A549 (cell line): ENCODE results near the gene MAP3K5.

Experiments
- BCL3 ChIP-seq: fragments of >200 bp; sonication (Bioruptor Twin); formaldehyde crosslinking; IDR thresholded peaks from 3 replicates; pipeline ENCODE4 v1.6.1; 2016
- CHD2 ChIP-seq: fragments of 150-350 bp; IDR thresholded peaks from 2 replicates; pipeline ENCODE4 v1.6.1; 2014; ENCODE audit warnings: low read length; ENCODE audit not compliant: partially characterized antibody
- FOSB ChIP-seq: fragments of 250-450 bp; sonication (Bioruptor Pico); IDR thresholded peaks from 2 replicates; pipeline ENCODE4 v1.5.0; 2020; ENCODE audit warnings: mild to moderate bottlenecking, moderate library complexity
- MAZ ChIP-seq: fragments of 150-350 bp; IDR thresholded peaks from 2 replicates; pipeline ENCODE4 v1.6.1; 2014; ENCODE audit warnings: antibody characterized with exemption, low read depth, low read length, borderline replicate concordance
- NR3C1 ChIP-seq: fragments of >200 bp; sonication (Bioruptor Twin); formaldehyde crosslinking; IDR thresholded peaks from 3 replicates; pipeline ENCODE4 v1.6.1; 2017
- PHF8 ChIP-seq: fragments of 200-600 bp; sonication (generic); IDR thresholded peaks from 2 replicates; pipeline ENCODE4 v1.6.1; 2016; ENCODE audit warnings: low read depth, mild to moderate bottlenecking, antibody characterized with exemption, moderate library complexity, borderline replicate concordance
- RAD21 ChIP-seq, 2 experiments: fragments of >200 bp in 1 of 2; sonication (Bioruptor Twin) in 1 of 2; formaldehyde crosslinking in 1 of 2; IDR thresholded peaks in 1 of 2; conservative IDR thresholded peaks in 1 of 2; 2 replicates in 1 of 2; 3 replicates in 1 of 2; pipeline ENCODE4 v1.6.1; 2012 to 2018; ENCODE audit warnings: inconsistent platforms in 1 of 2
- SREBF2 ChIP-seq: fragments of 450-650 bp; IDR thresholded peaks from 2 replicates; pipeline ENCODE4 v1.6.1; 2014; ENCODE audit warnings: mild to moderate bottlenecking, moderate library complexity
- TF ChIP-seq, protein P1 (sequence below): fragments of >200 bp; sonication (Bioruptor Twin); formaldehyde crosslinking; IDR thresholded peaks from 3 replicates; pipeline ENCODE4 v1.5.1; 2016
- TF ChIP-seq, protein P2 (sequence below): fragments of 200-600 bp; sonication (generic); IDR thresholded peaks from 2 replicates; pipeline ENCODE4 v1.6.1; 2016; ENCODE audit warnings: antibody characterized with exemption, mild to moderate bottlenecking, moderate library complexity
- TF ChIP-seq, protein P3 (sequence below): fragments of 450-650 bp; IDR thresholded peaks from 2 replicates; pipeline ENCODE4 v1.6.1; 2014; ENCODE audit warnings: antibody characterized with exemption

GRCh38 chr6:136526937-136527336, 265.3 kb downstream of the MAP3K5 start:
- TF ChIP-seq, protein P1, sequence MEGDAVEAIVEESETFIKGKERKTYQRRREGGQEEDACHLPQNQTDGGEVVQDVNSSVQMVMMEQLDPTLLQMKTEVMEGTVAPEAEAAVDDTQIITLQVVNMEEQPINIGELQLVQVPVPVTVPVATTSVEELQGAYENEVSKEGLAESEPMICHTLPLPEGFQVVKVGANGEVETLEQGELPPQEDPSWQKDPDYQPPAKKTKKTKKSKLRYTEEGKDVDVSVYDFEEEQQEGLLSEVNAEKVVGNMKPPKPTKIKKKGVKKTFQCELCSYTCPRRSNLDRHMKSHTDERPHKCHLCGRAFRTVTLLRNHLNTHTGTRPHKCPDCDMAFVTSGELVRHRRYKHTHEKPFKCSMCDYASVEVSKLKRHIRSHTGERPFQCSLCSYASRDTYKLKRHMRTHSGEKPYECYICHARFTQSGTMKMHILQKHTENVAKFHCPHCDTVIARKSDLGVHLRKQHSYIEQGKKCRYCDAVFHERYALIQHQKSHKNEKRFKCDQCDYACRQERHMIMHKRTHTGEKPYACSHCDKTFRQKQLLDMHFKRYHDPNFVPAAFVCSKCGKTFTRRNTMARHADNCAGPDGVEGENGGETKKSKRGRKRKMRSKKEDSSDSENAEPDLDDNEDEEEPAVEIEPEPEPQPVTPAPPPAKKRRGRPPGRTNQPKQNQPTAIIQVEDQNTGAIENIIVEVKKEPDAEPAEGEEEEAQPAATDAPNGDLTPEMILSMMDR: no peak
- TF ChIP-seq RAD21 (conservative IDR thresholded peaks at IDR 0.05 in 1 of 2, IDR thresholded peaks at IDR 0.05 in 1 of 2) (no peak), NR3C1 (no peak), MAZ (no peak), BCL3 (no peak), CHD2 (no peak), PHF8 (no peak), SREBF2 (no peak), FOSB (CRISPR knock-in tag) (no peak)
- TF ChIP-seq, protein P2, sequence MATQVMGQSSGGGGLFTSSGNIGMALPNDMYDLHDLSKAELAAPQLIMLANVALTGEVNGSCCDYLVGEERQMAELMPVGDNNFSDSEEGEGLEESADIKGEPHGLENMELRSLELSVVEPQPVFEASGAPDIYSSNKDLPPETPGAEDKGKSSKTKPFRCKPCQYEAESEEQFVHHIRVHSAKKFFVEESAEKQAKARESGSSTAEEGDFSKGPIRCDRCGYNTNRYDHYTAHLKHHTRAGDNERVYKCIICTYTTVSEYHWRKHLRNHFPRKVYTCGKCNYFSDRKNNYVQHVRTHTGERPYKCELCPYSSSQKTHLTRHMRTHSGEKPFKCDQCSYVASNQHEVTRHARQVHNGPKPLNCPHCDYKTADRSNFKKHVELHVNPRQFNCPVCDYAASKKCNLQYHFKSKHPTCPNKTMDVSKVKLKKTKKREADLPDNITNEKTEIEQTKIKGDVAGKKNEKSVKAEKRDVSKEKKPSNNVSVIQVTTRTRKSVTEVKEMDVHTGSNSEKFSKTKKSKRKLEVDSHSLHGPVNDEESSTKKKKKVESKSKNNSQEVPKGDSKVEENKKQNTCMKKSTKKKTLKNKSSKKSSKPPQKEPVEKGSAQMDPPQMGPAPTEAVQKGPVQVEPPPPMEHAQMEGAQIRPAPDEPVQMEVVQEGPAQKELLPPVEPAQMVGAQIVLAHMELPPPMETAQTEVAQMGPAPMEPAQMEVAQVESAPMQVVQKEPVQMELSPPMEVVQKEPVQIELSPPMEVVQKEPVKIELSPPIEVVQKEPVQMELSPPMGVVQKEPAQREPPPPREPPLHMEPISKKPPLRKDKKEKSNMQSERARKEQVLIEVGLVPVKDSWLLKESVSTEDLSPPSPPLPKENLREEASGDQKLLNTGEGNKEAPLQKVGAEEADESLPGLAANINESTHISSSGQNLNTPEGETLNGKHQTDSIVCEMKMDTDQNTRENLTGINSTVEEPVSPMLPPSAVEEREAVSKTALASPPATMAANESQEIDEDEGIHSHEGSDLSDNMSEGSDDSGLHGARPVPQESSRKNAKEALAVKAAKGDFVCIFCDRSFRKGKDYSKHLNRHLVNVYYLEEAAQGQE: no peak
- TF ChIP-seq, protein P3, sequence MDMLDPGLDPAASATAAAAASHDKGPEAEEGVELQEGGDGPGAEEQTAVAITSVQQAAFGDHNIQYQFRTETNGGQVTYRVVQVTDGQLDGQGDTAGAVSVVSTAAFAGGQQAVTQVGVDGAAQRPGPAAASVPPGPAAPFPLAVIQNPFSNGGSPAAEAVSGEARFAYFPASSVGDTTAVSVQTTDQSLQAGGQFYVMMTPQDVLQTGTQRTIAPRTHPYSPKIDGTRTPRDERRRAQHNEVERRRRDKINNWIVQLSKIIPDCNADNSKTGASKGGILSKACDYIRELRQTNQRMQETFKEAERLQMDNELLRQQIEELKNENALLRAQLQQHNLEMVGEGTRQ: no peak
